Tibial nerve (tissue), 4 donors: Measurements from ENCODE around the gene PDF. TPM values are rescaled to one million over a fixed set of nuclear protein-coding genes. Genes with fewer than 3 reads are reported as not detected.

Experiments
- DNase-seq, 2 donors: peaks; one replicate each; pipeline ENCODE4 v3.0.0-alpha.2; 2019; ENCODE audit warnings: low spot score in 2 of 2
- H3K27ac ChIP-seq, 4 donors: fragments of 200-600 bp; sonication (generic) in 3 of 4; one replicate each; pipeline ENCODE4 v1.5.1; 2017 to 2019; ENCODE audit warnings: mild to moderate bottlenecking in 1 of 4
- H3K27me3 ChIP-seq, 2 donors: fragments of 200-600 bp; sonication (generic) in 1 of 2; one replicate each; pipeline versions ENCODE4 v1.5.1 to v1.6.0; 2017 to 2019
- H3K36me3 ChIP-seq, 3 donors: fragments of 200-600 bp; sonication (generic); one replicate each; pipeline ENCODE4 v1.5.1; 2018 to 2019
- H3K4me1 ChIP-seq, 4 donors: fragments of 200-600 bp; sonication (generic) in 3 of 4; one replicate each; pipeline ENCODE4 v1.5.1; 2017 to 2019
- H3K4me3 ChIP-seq, 4 donors: fragments of 200-600 bp; sonication (generic) in 3 of 4; one replicate each; pipeline ENCODE4 v1.5.1; 2017 to 2019; ENCODE audit warnings: mild to moderate bottlenecking in 1 of 4, moderate library complexity in 1 of 4
- H3K9me3 ChIP-seq, 4 donors: fragments of 200-600 bp; sonication (generic) in 3 of 4; one replicate each; pipeline ENCODE4 v1.5.1; 2017 to 2019
- EP300 ChIP-seq, 2 donors: sonication (generic); formaldehyde crosslinking; IDR thresholded peaks; one replicate each; pipeline ENCODE4 v1.6.1; 2017; ENCODE audit warnings: antibody characterized with exemption in 2 of 2, mild to moderate bottlenecking in 1 of 2
- POLR2A ChIP-seq, 2 donors: fragments of 450-650 bp; IDR thresholded peaks; one replicate each; pipeline ENCODE4 v1.6.1; 2017; ENCODE audit warnings: antibody characterized with exemption in 2 of 2, mild to moderate bottlenecking in 2 of 2, moderate library complexity in 2 of 2
- WGBS, 2 donors: methylation state at CpG; one replicate each; pipeline ENCODE4 v1.1.5; 2018; 5-methylcytosine and 5-hydroxymethylcytosine counted together
- total RNA-seq, 4 donors: library from RNA; depleted of rRNA; stranded (reverse); fragments of >200 nt; gene quantifications; one replicate each; pipeline ENCODE4 v1.1.0, GENCODE V29; 2016
- TF ChIP-seq, protein P1 (sequence below), 5 experiments: fragments of 200-600 bp in 3 of 5; fragments of 450-650 bp in 2 of 5; sonication (generic) in 3 of 5; IDR thresholded peaks; one replicate each; pipeline ENCODE4 v1.5.1; 2016 to 2019; ENCODE audit warnings: antibody characterized with exemption in 5 of 5, mild to moderate bottlenecking in 3 of 5, moderate library complexity in 2 of 5

Gene PDF
- total RNA-seq, 4 donors from 2014 or later: 6.8 to 20.7 (median 15.8) TPM

- no peak for DNase-seq
- TF ChIP-seq EP300 (IDR thresholded peaks at IDR 0.05): no peak
- TF ChIP-seq, protein P1, sequence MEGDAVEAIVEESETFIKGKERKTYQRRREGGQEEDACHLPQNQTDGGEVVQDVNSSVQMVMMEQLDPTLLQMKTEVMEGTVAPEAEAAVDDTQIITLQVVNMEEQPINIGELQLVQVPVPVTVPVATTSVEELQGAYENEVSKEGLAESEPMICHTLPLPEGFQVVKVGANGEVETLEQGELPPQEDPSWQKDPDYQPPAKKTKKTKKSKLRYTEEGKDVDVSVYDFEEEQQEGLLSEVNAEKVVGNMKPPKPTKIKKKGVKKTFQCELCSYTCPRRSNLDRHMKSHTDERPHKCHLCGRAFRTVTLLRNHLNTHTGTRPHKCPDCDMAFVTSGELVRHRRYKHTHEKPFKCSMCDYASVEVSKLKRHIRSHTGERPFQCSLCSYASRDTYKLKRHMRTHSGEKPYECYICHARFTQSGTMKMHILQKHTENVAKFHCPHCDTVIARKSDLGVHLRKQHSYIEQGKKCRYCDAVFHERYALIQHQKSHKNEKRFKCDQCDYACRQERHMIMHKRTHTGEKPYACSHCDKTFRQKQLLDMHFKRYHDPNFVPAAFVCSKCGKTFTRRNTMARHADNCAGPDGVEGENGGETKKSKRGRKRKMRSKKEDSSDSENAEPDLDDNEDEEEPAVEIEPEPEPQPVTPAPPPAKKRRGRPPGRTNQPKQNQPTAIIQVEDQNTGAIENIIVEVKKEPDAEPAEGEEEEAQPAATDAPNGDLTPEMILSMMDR (IDR thresholded peaks at IDR 0.05): no peak
- TF ChIP-seq POLR2A (IDR thresholded peaks at IDR 0.05): no peak
- H3K4me1 ChIP-seq: peaks cover 3 to 48% (median 21%) of the 10 kb centered on the region in 4 donors
- WGBS, 2 donors: 93 to 94% methylated on average over 5 of the region's 5 CpGs
- peaks cover 0 to 55% (median 21%) of the 10 kb centered on the region in 3 donors for H3K36me3 ChIP-seq
- H3K4me3 ChIP-seq: no peak overlapping the region
- H3K27me3 ChIP-seq: no peaks in the 10 kb centered on the region
- H3K27ac ChIP-seq: no peak overlapping the region
- H3K9me3 ChIP-seq: no peaks in the 10 kb centered on the region
These were observed 16.9 kb downstream of the PDF start for GRCh38 chr16:69313469-69313868.

DNA sequence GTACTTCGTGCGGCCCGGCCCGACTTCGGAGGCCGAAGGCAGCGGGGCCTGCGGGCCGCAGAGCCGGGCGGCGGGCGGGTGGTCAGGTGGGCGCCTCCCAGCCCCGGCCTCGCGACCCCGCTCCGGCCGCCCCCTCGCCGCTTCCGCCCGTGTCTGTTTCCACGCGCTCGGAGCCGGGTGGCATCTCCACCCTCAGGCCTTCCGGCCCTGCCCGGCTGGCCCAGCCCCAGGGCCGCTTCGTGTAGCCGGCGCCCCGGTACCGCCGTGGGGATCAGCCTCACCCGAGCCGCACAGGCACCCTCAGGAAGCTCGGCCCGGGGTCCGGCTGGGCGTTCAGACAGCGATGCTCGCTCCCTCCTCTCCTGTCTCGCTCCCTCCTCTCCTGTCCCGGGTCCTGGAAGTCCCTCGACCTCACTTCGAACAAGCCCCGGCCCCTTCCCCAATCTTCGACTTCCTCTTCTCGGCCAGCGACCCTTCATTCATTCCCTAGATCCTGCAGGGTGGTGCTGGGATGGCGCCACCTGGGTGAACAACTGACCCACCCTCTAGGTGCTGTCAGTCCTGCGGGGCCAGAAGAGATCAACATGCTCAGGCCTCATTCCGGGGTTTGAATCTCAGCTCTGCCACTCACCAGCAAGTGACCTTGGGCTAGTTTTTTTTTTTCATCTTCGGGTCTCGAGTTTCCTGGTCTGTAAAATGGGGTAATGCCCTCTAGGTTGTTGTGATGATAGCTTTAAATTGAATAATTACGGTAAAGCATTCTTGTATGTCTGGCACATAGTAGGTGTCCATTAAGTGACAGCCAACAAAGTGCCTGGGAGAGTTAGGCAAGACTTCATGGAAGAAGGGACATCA is 18.6 kb downstream of the PDF start:
- WGBS, 2 donors: 2 to 3% methylated on average over 29 to 42 of the region's 59 CpGs

GRCh38 chr16:69310653-69311532 is 19.5 kb downstream of the PDF start, which contains the start of gene VPS4A:
Gene VPS4A (plus strand): TSS chr16:69311350. CDS start chr16:69311512, 162 bp downstream.
- TF ChIP-seq, protein P1 (IDR thresholded peaks at IDR 0.05): peak; percentile 93 to 99 (median 97)
- TF ChIP-seq EP300 (IDR thresholded peaks at IDR 0.05) (peak in 1 of 2 donors; percentile 61), POLR2A (IDR thresholded peaks at IDR 0.05) (peak; percentile 21 to 62)
- Histone ChIP-seq H3K4me1 (peaks cover 3 to 47% (median 24%) of the 10 kb centered on the region in 4 donors), H3K4me3 (peak within 1 kb of the TSS; percentile 60 to 90 (median 84)), H3K27ac (peak within 1 kb of the TSS; percentile 59 to 93 (median 88)), H3K36me3 (peaks cover 0 to 29% (median 2%) of the 10 kb centered on the region in 3 donors), H3K9me3 (no peaks in the 10 kb centered on the region), H3K27me3 (no peaks in the 10 kb centered on the region)
- DNase-seq: peak; percentile 91 to 95
- 14 to 16% methylated on average over 41 of the region's 70 CpGs for WGBS, 2 donors

More for the DNA sequence above, 18.6 kb downstream of the PDF start:
- Histone ChIP-seq H3K4me1 (peaks cover 3 to 48% (median 24%) of the 10 kb centered on the region in 4 donors), H3K9me3 (no peaks in the 10 kb centered on the region), H3K27ac (peak overlapping the region; percentile 59 to 93 (median 86)), H3K27me3 (no peaks in the 10 kb centered on the region), H3K36me3 (peaks cover 0 to 38% (median 11%) of the 10 kb centered on the region in 3 donors), H3K4me3 (peak overlapping the region; percentile 60 to 90 (median 84))
- no peak for TF ChIP-seq POLR2A (IDR thresholded peaks at IDR 0.05)
- TF ChIP-seq EP300 (IDR thresholded peaks at IDR 0.05): no peak
- TF ChIP-seq, protein P1 (IDR thresholded peaks at IDR 0.05): peak in 1 of 5 experiments; percentile 60
- no peak for DNase-seq

- peak in 1 of 2 donors; percentile 29 for DNase-seq
- 46 to 49% methylated on average over 12 of the region's 12 CpGs for WGBS, 2 donors
These were observed 21.1 kb downstream of the PDF start for GRCh38 chr16:69309316-69309715.

More at GRCh38 chr16:69309316-69309715, 21.1 kb downstream of the PDF start:
- H3K9me3 ChIP-seq: no peaks in the 10 kb centered on the region
- H3K4me1 ChIP-seq: peaks cover 3 to 31% (median 19%) of the 10 kb centered on the region in 4 donors
- TF ChIP-seq POLR2A (IDR thresholded peaks at IDR 0.05): no peak
- TF ChIP-seq, protein P1 (IDR thresholded peaks at IDR 0.05): no peak
- peak; percentile 45 to 89 for TF ChIP-seq EP300 (IDR thresholded peaks at IDR 0.05)
- no peak overlapping the region for H3K4me3 ChIP-seq
- peak overlapping the region; percentile 44 to 91 (median 72) for H3K27ac ChIP-seq
- peaks cover 0 to 19% (median 0%) of the 10 kb centered on the region in 3 donors for H3K36me3 ChIP-seq
- H3K27me3 ChIP-seq: no peaks in the 10 kb centered on the region
